Stomach (tissue), 9 donors: ENCODE results near the gene SAP130. TPM values are rescaled to one million over a fixed set of nuclear protein-coding genes. Genes with fewer than 3 reads are reported as not detected.

Experiments
- DNase-seq, 2 donors: peaks; one replicate each; pipeline versions ENCODE4 v3.0.0 to v3.0.0-alpha.2; 2013 to 2019
- H3K27ac ChIP-seq, 5 donors: fragments of 200-600 bp in 4 of 5; sonication (generic) in 4 of 5; one replicate each; pipeline ENCODE4 v1.5.1; 2013 to 2019; ENCODE audit warnings: mild to moderate bottlenecking in 1 of 5, moderate library complexity in 1 of 5
- H3K27me3 ChIP-seq, 3 donors: fragments of 200-600 bp; sonication (generic); one replicate each; pipeline ENCODE4 v1.5.1; 2017 to 2019; ENCODE audit warnings: mixed run types in 1 of 3
- H3K36me3 ChIP-seq, 4 donors: fragments of 200-600 bp; sonication (generic); 1 replicate in 3 of 4; 2 replicates in 1 of 4; pipeline ENCODE4 v1.5.1; 2016 to 2019
- H3K4me1 ChIP-seq, 4 donors: fragments of 200-600 bp; sonication (generic); one replicate each; pipeline ENCODE4 v1.5.1; 2016 to 2019
- H3K4me3 ChIP-seq, 4 donors: fragments of 200-600 bp; sonication (generic) in 3 of 4; one replicate each; pipeline ENCODE4 v1.5.1; 2016 to 2019; ENCODE audit warnings: mild to moderate bottlenecking in 1 of 4
- H3K9me3 ChIP-seq, 4 donors: fragments of 200-600 bp; sonication (generic); one replicate each; pipeline ENCODE4 v1.5.1; 2016 to 2019
- CTCF ChIP-seq, 7 experiments: fragments of 450-650 bp in 4 of 7; fragments of 200-600 bp in 3 of 7; sonication (generic) in 3 of 7; IDR thresholded peaks; one replicate each; pipeline ENCODE4 v1.5.1; 2016 to 2019; ENCODE audit warnings: antibody characterized with exemption in 7 of 7, control low read depth in 2 of 7, mild to moderate bottlenecking in 1 of 7
- EP300 ChIP-seq: sonication (generic); formaldehyde crosslinking; IDR thresholded peaks from one replicate; pipeline ENCODE4 v1.6.1; 2017; ENCODE audit warnings: antibody characterized with exemption
- POLR2A ChIP-seq, 4 donors: fragments of 450-650 bp; IDR thresholded peaks; one replicate each; pipeline ENCODE4 v1.6.1; 2016; ENCODE audit warnings: antibody characterized with exemption in 4 of 4, control low read depth in 2 of 4, mild to moderate bottlenecking in 1 of 4, moderate library complexity in 1 of 4
- POLR2AphosphoS5 ChIP-seq, 3 donors: sonication (generic); formaldehyde crosslinking; IDR thresholded peaks; one replicate each; pipeline ENCODE4 v1.6.1; 2016; ENCODE audit warnings: antibody characterized with exemption in 3 of 3
- WGBS, 5 donors: extraction: QIAGEN DNeasy Blood & Tissue Kit in 3 of 5; methylation state at CpG; one replicate each; pipeline versions ENCODE4 v1.1.5 to v1.1.7; 2013 to 2018; 5-methylcytosine and 5-hydroxymethylcytosine counted together
- intact Hi-C: fragments of 100-400 bp; cut with DNase I; formaldehyde crosslinking; loops from one replicate; pipeline ENCODE4 v1.15.1; 2023; ENCODE audit warnings: low total_unique reads
- polyA plus RNA-seq, 3 donors: library from polyadenylated mRNA; stranded (reverse); fragments of 200-250 nt; gene quantifications; one replicate each; pipeline ENCODE4 v1.2.3, GENCODE V29; 2013
- total RNA-seq, 5 donors: library from RNA; depleted of rRNA; stranded (reverse); fragments of >200 nt; gene quantifications; one replicate each; pipeline versions ENCODE4 v1.1.0 to v1.2.3, GENCODE V29; 2014 to 2016
- donor health status: healthy with polysubstance abuse.
- donor health status: Bipolar disorder and iron deficiency.
- donor health status: healthy.

The SAP130 gene
- total and polyA plus RNA-seq, 8 donors: 4.8 to 42.0 (median 7.4) TPM

GRCh38 chr2:127917916-127918315 lies 109.9 kb downstream of the SAP130 start:
- Histone ChIP-seq H3K27me3 (no peaks in the 10 kb centered on the region), H3K27ac (no peak overlapping the region), H3K9me3 (no peaks in the 10 kb centered on the region), H3K4me3 (no peak overlapping the region), H3K36me3 (no peaks in the 10 kb centered on the region), H3K4me1 (peaks cover 0 to 4% (median 0%) of the 10 kb centered on the region in 4 donors)
- no peak for DNase-seq
- intact Hi-C loops: no loop called here
- 95 to 98% (median 97%) methylated on average over 4 of the region's 4 CpGs for WGBS, 5 donors
- TF ChIP-seq POLR2AphosphoS5 (IDR thresholded peaks at IDR 0.05) (no peak), POLR2A (IDR thresholded peaks at IDR 0.05) (no peak), CTCF (IDR thresholded peaks at IDR 0.05) (no peak), EP300 (no peak)

- Histone ChIP-seq H3K4me3 (no peak overlapping the region), H3K36me3 (no peaks in the 10 kb centered on the region), H3K27me3 (no peaks in the 10 kb centered on the region), H3K27ac (no peak overlapping the region), H3K9me3 (no peaks in the 10 kb centered on the region), H3K4me1 (no peaks in the 10 kb centered on the region)
- TF ChIP-seq POLR2AphosphoS5 (IDR thresholded peaks at IDR 0.05) (no peak), EP300 (no peak), POLR2A (IDR thresholded peaks at IDR 0.05) (no peak), CTCF (IDR thresholded peaks at IDR 0.05) (no peak)
- 58 to 62% (median 61%) methylated on average over 8 of the region's 8 CpGs for WGBS, 5 donors
- intact Hi-C loops: no loop called here
- no peak for DNase-seq
These were observed 113.9 kb downstream of the SAP130 start for GRCh38 chr2:127913808-127914457.

GRCh38 chr2:127911737-127912136 lies 116.1 kb downstream of the SAP130 start:
- Histone ChIP-seq H3K4me3 (no peak overlapping the region), H3K9me3 (no peaks in the 10 kb centered on the region), H3K27me3 (no peaks in the 10 kb centered on the region), H3K27ac (no peak overlapping the region), H3K36me3 (no peaks in the 10 kb centered on the region), H3K4me1 (no peaks in the 10 kb centered on the region)
- no peak for TF ChIP-seq CTCF (IDR thresholded peaks at IDR 0.05)
- no peak for TF ChIP-seq POLR2A (IDR thresholded peaks at IDR 0.05)
- TF ChIP-seq POLR2AphosphoS5 (IDR thresholded peaks at IDR 0.05): no peak
- TF ChIP-seq EP300: no peak
- intact Hi-C loops: no loop called here
- WGBS, 5 donors: 54 to 63% (median 62%) methylated on average over 2 of the region's 2 CpGs
- DNase-seq: no peak

- H3K9me3 ChIP-seq: no peaks in the 10 kb centered on the region
- no peaks in the 10 kb centered on the region for H3K4me1 ChIP-seq
- intact Hi-C loops: no loop called here
- H3K27ac ChIP-seq: no peak overlapping the region
- no peaks in the 10 kb centered on the region for H3K27me3 ChIP-seq
- DNase-seq: no peak
- 94 to 98% (median 98%) methylated on average over 3 of the region's 3 CpGs for WGBS, 5 donors
- no peak overlapping the region for H3K4me3 ChIP-seq
- no peak for TF ChIP-seq POLR2AphosphoS5 (IDR thresholded peaks at IDR 0.05)
- no peak for TF ChIP-seq EP300
- H3K36me3 ChIP-seq: no peaks in the 10 kb centered on the region
These were observed 117.4 kb downstream of the SAP130 start for GRCh38 chr2:127910415-127910814.

- intact Hi-C loops: no loop called here
- peak in 1 of 2 donors; percentile 27 for DNase-seq
- H3K27ac ChIP-seq: no peak overlapping the region
- H3K36me3 ChIP-seq: no peaks in the 10 kb centered on the region
- TF ChIP-seq POLR2AphosphoS5 (IDR thresholded peaks at IDR 0.05): no peak
- no peak for TF ChIP-seq EP300
- no peak for TF ChIP-seq POLR2A (IDR thresholded peaks at IDR 0.05)
- TF ChIP-seq CTCF (IDR thresholded peaks at IDR 0.05): no peak
- no peaks in the 10 kb centered on the region for H3K4me1 ChIP-seq
- no peaks in the 10 kb centered on the region for H3K9me3 ChIP-seq
- H3K27me3 ChIP-seq: no peaks in the 10 kb centered on the region
- 61 to 76% (median 66%) methylated on average over 6 of the region's 6 CpGs for WGBS, 5 donors
- no peak overlapping the region for H3K4me3 ChIP-seq
These were observed 118.8 kb downstream of the SAP130 start for GRCh38 chr2:127909019-127909418.
